Inflammatory macrophage treated with lipopolysaccharide for 1 hour (primary cell): ENCODE measurements around the gene ZNF536.
"Not testable (repeated sequence)": the region's sequence is repeated elsewhere in the genome, so short reads cannot be mapped to it uniquely, and the experiment has no call there.

ENCODE experiments used
- DNase-seq, 2 donors: peaks; one replicate each; pipeline ENCODE4 v3.0.0-alpha.2; 2020 to 2022

ZNF536 gene

DNA sequence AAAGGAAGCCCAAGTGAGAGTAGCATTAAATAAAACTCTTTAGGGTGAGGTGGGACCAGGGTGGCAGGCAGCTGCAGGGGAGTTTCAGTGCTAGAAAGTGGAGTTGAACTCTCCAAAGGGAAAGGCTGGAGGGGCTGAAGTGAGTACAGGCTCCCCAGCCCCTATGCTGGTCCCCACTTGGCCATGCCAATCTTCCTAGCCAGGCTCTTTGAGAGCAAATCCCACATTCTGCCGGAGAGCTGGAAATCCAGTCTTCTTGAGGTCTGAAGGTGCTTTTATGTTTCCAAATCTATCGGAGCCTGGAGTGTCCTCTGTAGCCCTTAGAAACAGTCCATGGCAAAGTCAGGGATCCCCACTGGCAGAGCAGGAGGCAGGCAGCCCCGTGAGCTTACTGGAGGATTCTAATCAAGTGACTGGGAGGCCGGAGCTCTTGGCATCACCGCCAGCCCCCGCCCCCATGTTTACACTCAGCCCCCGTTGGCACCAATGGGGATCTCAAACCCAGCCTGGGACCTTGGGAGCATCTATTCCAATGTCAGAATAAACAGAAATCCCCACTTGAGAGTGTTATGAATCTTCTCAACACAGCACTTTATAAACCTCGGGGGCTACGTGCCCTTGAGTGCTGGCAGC, 18.3 kb downstream of the ZNF536 start:
- DNase-seq, result no peak

DNA sequence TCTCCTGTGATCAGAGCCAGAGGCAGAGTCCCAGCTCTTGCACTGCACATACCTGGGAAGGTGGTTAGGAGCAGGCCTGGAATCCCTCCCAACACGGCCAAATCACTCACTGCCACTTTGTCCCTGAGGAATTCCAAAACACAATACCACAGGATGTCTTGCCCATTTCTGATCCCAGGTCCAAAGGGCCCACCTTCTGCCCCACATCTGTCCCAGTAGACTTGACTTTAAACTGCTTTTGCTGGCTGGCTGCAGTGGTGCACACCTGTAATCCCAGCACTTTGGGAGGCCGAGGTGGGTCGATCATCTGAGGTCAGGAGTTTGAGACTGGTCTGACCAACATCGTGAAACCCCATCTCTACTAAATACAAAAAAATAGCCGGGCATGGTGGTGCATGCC, 18.9 kb downstream of the ZNF536 start:
- no peak for DNase-seq

DNA sequence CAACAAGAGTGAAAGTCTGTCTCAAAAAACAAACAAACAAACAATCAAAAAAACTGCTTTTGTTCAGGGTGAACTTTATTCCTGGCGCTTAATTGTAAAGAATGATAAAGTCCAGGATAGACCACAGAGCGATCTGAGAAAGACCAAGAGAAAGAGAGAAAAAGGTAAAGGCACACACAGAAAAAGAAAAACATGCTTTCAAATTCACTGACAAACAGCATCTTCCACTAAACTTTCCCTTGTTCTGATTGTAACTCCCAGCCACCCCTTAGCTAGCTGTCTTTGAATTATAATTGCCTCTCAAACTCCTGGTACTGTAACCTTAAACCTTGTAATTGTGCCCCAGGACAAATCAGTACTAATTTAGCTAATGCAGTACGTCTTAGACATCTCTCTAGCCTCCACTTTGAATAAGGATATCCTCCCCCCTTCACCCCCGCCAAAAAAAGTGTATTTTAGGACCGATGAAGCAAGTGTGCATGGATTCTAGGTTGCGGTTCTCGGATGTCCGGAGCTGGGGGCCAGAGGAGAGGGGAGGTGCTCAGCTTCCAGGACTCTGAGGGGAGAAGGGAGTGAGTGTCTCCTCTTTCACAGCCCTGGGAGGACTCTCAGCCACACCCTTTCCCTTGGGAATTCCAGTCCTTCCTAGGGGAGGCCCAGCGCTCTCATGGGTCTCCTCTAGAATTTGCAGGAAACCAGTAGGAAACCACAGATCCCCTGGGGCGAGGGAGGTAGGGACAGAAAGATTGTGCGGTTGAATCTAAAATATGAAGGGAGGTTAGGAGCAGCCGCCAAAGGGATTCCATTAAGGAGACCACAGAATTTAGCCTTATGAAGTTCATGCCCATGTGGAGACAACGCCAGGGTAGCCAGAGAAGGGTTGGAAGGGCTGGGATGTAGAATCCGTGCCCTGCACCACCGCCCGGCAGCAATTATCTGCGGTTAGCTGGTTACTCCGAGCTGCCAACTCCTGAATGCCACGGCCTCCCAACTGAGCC, 19.7 kb downstream of the ZNF536 start:
- DNase-seq, result no peak

DNA sequence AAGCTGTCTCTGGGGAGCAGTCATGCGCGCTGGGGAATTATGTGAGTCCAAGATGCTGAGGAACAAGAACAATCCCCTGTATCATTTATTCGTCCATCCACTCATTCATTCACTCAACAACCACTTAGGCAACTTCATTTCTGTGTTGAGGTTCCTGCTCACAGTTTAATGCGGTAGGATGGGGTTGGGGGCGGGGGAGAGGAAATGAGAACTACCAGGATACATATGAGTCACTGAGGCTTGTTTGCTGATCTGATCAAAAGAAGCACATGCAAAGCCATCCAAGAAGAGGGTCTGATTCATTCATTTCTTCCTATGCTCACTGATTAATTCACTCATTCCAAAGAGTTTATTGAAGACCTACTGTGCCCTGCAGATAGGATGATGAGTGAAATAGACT, 20.9 kb downstream of the ZNF536 start:
- DNase-seq, result no peak

DNA sequence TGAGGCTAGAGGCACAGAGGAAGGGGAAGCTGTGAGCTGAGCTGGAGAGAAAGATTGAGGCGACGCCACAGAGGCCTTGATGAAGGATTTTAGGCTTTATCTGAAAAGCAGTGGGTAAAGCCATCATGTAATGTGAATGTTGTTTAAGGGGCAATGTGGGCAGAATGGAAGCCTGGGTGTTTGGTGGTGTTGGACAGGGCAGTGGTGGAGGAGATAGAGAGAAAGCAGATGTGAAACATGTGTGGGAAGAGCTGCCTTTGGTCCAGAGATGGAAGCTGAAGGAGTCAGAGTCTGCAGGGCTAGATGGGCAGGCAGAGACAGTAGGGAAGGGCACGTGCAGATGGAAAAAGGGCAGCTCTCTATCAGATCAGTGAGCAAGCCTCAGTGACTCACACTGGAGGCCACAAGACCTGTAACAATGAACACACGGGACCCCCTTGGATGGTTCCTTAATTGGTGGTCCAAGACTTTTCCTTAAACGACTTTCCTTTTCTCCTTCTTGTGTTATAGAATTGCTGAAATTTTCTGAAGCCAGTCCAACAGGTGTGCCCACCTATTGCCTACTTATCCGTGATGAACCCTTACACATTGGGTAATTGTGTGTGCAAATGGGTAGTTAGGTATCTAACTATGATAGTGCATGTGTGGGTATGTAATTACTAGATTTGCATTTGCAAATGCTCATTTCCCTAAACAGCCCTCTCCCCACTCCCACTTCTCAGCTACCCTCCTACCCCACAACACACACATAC, 21.7 kb downstream of the ZNF536 start:
- DNase-seq, result no peak

DNA sequence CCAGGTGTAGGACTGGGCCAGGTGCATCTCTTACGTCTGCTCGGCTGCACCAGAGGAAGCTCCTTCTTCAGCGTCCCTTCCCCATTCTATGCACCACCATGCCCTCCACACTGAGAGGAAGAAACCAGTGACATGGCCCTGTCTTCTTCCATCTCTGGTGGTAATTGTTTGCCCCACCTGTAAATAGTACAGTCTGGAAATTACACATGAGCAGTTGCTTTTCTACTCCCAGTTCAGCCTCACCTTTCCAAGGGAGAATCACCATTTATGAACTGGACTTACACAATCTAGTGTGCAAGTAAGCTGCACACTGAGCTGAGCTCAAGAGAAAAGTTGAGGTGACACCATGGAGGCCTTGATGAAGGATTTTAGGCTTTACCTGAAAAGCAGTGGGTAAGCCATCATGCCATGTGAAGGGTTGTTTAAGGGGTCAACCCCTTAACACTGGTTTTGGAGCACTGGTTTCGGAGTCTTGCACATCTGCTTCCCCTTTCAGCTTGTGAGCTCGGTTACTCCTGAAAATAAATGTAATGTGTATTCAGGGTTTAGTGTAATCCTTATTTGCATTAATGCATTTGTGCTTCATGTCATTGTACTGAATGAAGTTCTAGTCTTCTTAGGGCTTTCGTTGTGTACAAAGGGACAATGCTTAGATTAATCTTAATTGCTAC, 22.4 kb downstream of the ZNF536 start:
- DNase-seq, result no peak

DNA sequence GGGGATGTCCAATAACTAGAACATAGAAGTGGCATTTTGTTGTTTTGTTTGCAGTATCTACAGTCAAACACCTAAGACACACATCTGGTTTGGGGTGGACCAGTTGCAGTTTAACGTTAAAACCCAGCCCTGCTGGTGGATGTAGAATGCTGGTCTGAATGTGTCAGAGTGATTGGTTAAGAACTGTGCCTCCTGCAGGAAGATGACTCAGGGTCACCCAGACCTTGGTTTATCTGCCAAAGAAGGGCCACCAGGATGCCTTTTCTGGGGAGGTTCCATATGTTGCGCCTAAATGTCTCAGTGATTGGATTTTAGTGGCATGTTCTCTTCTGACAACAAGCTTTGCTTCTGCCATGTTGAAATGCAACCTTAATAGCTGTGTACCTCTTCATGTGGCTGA, 23.1 kb downstream of the ZNF536 start:
- no peak for DNase-seq

DNA sequence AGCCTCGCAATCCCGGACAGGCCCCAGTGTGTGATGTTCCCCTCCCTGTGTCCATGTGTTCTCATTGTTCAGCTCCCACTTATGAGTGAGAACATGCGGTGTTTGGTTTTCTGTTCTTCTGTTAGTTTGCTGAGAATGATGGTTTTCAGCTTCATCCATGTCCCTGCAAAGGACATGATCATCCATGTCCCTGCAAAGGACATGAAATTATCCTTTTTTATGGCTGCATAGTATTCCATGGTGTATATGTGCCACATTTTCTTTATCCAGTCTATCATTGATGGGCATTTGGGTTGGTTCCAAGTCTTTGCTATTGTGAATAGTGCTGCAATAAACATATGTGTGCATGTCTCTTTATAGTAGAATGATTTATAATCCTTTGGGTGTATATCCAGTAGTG, 26.4 kb downstream of the ZNF536 start:
- DNase-seq, result not testable (repeated sequence)

DNA sequence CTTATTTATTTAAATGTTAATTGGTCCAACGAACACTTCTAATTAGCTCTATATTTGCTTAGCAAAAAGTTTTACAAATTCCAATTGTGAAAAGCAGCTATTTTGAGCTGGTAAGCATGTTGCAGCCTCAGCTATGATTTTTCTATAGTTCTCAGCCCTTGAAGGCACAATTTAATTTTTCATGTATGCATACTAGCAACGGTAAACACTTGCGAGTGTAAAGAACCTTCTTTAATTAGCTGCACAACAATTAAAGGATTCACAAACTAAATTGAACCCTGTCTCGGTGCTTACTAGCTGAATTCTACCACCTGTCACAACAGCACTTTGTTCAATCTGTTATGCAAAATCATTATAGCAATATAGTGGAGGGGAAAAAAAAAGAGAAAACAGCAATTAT, 29.8 kb downstream of the ZNF536 start:
- no peak for DNase-seq

DNA sequence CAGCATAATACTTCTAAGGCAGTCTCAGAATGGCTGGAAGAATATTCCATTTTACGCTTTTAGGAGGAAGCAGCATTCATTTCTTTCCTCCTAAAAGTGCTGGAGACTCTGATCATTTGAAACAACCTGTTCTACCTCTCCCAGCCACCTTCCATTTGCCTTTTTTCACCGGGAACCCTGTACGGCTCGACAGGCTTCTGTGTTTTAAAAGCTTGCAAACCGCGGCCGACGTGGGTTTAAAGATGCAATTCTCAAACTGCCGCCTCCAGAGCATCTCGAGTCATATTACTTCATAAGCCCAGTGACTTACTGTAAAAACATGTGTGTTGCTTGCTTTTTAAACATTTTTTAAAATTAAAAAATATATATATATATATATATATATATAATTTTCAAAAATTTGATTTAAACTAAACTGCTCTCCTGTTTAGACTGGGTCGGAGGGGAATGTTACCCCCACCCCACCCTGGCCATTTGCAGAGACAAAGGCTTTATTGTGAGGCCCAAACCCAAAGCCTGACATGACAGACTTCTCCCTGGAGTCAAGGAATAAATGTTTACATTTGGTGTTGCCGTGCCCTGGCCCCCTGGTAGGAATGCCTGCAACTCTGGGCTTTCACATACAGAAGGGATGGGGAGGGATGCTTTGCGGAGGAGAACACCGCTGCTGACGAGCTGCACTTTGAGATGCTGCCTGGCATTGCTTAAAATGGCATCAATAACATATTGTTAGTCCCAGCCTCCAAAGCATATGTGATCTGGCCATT, 30.4 kb downstream of the ZNF536 start:
- no peak for DNase-seq

DNA sequence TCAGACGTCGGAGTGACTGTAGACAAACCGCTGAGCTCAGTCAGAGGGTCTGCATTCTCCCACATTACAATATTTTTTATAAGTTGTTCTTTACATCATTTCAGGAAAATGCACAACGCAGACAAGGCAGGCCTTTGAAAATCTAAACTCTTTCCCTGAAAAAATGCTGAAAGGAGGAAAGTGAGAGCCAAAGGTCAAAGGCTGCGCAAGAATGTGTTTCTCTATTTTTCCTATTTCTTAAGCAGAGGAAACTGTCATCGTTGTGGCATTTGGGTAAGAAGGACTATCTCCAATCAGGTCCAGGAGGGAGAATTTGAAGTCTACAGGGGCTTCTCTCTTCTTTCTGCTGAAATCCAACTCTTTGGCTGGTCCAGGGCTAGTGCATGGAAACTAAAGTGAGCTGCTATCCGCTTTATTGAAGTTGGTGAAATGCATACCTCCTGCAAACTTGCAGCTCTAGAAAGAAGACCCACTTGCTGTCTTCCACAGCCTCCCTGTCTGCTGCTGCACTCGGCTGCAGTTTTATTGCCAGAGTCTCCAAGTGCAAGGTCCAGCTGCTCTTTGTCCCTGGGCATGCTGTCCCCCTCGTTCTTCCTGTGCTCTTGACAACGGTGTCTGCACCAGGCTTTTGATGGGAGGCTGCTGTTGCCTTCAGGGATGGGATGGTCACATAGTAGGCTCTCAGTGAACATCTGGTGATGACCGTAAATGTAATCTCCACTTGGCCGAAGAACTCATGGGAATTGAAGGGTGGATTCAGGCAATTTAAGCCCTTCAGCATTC, 31.2 kb downstream of the ZNF536 start:
- no peak for DNase-seq

DNA sequence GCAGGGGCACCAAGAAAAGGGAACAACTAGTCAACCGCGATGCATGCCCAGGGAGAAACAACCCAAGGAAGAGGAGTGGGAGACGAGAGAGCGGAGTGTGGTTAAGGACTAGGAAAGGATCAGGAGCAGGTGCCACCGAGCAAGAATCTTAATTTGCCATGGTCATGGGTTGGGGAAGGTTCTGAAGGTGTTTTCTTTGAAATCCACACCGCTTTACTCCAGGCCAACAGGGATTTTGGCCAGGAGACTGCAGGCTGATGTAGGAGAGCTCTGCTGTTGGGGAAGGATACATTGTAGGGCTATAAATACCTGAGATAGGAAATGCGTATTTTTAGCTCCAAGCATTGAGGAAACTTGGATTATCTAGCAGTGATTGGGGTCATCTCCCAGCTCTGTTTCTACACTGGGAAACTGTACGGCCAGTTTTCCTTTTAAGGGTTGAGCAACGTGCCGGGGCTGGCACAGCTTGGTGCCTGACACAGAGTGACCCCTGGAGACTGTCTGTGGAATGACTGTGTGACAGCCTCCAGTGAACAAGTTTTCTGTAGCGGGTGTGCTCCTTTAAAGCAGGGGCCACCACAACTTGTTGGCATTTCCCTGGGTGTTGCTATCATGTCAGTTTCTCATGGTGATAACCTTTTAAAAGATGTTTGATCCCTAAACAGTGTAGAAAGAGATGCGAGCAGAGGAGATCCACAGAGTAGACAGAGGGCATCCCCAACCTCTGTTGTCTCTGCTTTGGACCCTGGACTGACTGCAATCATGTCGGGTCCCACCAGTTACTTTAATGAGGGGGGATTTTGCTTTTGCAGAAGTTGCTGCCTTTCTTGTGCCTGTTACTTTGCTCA, 34.3 kb downstream of the ZNF536 start:
- no peak for DNase-seq

DNA sequence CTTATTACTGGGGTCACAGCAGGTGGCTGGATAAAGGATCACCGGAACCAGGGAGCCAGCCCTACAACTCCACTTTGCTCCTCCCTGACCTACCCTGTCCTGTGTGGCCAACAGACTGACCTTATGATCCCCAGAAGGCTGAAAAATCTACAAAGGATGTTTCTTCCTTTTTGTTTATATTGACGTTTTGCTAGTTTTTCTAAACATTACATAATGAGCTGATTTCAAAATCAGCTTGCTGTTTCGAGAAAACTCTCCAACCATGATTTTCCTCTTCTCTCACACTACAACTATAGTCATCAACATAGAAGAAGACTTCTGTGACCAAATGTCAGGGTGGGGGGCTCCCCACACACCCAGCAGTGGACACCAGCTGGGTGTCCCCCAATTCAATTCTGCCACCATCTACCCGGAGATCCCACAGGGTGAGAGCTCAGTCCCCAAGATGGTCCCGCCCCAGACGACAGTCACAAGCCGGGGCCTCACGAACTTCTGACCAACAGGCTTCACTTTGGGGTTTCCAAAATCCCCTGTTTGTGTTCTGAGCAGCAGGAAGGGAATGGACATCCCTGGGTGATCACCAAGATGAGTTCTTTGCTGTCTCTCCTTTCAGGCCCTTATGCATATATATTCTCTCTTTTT, 35.0 kb downstream of the ZNF536 start:
- no peak for DNase-seq

DNA sequence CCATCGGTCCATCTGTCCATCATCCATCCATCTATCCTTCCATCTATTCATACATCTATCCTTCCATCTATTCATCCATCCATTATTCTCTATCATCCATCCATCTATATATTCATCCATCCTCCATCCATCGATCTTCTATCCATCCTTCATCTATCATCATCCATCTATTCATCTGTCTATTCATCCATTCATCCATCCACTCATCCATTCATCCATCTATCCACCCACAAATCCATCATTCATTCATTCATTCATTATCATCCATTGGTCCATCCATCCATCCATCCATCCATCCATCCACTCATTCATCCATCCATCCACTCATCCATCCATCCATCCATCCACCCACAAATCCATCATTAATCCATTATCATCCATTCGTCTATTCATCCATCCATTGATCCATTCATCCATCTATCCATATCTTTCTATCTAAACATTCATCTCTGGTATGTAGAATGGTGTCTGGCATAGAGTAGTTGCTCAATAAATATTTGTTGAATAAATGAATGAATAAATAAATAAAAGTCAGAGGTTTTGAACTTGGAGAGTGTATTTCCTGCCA, 36.6 kb downstream of the ZNF536 start:
- DNase-seq, result no peak

DNA sequence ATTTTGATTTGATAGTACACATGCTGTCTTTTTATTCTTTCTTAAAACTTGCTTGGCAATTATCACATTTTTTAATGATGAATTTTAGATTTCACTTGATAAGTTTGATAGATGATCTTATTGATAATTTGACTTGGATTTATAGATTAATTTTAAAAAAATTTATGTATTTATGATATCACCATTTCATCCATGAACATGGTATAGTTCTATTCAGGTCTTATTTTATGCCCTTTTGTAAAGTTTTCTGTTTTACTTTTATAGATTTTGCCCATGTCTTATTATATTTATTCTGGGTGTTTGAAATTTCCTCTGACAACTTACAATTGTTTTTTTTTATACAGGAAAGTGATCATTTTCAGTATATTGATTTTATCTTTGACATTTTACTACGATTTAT, 39.5 kb downstream of the ZNF536 start:
- DNase-seq, result no peak

DNA sequence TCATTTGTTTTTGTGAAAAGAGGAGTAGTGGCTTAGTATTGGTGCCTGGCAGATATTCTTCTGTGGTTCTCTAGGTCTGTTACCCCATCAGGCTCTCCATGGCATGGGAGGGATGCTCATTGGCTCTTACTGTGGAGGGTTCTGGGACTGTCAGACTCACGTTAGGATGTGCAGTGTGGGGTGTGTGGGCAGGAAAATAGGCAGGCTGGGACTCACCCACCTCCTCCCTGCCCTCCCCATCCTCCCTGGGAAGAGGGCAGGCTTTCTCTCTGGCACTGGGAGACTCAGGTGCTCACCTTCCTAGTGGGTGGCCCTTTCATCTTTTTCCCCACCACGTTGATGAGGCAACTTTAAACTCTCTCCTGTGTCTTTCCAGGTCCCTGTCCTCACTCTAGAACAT, 44.2 kb downstream of the ZNF536 start:
- DNase-seq, result no peak

DNA sequence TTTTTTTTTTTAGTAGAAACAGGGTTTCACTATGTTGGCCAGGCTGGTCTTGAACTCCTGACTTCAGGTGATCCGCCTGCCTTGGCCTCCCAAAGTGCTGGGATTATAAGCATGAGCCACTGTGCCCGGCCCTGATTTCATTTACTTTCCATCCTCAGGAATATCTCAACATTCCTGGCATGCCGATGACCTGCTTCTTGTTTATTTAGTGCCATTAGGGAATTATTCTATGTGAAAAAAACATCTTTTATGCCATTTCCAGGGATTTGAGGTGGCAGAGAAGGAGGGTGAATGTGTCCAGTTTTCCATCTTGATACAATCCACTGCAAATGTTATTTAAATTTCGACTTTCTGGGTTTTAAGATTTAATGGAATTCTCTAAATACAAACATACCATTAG, 45.0 kb downstream of the ZNF536 start:
- DNase-seq, result not testable (repeated sequence)

DNA sequence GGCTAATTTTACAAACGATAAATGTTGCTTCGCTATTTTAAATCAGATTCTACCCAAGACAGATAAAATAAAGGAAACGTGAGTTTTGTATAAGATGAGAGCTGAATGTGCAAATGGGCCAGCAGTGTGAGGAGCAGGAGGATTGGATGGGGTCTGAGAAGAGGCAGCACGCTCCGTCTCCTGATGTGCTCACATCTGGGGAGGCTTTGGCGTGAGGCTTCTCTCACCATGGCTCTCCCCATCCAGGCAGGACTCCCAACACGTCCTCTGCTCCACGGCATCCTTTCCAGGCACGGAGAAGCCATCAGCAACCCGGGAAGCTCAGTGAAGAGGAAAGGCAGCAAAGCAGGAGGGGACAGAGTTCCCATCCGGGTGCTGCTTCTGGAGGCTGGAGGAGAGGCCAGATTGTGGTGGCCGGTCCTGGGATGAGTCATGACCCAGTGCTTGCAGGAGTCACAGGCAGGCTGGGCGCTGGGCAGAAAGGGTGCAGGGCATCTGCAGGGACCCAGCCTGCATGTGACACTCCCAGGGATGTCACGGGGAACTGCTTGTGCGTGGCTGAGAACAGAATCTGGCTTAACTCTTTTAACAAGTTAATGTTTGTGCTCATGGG, 47.5 kb downstream of the ZNF536 start:
- no peak for DNase-seq

DNA sequence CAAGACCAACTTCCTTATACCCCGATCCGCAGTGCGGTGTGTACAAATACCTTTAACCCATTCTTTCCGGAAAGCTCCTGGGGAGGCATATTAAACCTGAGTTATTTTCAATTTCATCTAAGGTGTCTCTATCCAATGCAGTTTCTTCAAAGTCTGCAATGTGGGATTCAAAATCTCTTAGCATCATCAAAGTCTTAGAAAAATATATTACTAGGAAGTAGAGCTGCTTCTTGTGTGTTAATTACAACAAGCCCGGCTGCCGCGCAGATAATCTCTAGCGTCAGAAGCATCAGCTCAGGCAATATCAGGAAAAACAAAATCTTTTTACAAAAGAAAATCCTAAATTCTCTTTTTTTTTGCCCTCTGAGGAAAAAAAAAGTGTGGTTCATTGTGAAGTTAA, 48.1 kb downstream of the ZNF536 start:
- no peak for DNase-seq
